ENCODE measurements around the gene EN2. TPM values are rescaled to one million over a fixed set of nuclear protein-coding genes. Genes with fewer than 3 reads are reported as not detected.

EN2 gene
- total RNA-seq, 1 donor from 2014 or later: not detected

DNA sequence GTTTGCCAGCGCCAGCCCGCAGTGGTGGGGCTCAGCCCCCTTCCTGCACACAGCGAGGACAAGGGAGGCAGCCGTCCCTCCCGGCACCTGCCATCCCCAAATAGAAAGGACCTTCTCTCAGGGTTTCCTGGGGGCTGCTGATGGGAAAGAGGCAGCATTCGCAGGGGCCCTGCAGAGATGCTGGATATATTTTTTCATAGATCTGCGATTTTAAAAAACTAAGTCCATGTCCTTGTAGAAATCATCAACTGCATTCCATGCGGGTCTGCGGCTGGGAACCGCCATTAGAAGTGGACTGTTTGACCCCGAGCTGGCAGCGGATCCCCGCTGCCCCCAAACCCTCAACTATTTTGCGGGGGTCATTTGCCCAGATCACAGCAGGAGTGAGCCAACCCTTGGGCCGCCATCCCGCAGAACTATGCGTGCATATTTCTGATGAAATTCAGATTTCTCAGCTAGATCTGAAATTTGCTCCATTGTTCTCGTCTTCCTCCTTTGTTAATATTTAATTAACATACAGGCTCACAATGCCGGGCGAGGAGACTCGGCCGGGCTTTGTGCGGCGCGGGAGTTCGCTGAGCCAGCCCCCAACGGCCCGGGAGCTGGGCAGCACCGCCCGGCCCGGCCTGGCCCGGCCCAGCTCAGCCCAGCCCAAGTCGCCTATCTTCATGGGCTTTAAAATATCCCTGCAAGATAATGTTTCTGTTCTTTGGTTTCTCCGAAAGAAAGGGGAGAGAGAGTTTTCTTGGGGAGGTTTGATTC lies 2.0 kb downstream of the EN2 start:
- intact Hi-C loops (cut with DNase I): loop anchor here (5.0 kb wide), 1 partner anchor 47 kb away; no protein-coding TSS in a partner anchor
- DNase-seq (ENCODE audit: low spot score): no peak

DNA sequence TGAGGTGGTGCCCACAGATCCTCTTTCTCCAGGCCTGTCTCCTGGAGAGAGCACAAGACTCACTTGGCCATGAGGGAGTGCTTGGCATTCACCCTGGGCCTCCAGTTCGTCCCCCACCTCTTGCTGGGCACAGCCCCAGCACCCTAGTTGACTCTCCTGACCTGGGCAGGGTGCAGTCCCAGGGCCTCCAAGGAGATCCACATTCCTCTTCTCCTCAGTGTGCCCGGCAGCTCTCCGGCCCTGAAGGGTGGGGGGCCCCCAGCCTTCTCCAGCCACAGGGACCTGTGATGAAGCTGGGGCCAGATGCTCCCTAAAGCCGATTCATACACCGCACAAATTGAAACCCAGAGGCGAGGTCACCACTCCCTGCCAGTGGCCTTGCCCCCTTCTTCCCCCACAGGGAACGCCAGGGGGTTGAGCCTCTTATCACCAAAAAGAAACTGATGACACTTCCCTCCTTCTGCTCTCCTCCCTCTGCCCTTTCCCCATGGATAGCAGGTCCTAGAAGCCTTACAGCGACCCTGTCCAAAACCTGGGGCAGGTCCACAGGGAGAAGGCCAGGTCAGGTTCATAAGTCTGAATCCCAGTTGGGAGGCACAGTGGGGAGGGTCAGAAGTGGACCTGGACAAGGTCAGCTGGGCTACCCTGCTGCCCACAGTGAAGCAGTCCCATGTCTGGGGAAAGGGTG lies 3.1 kb downstream of the EN2 start:
- intact Hi-C loops (cut with DNase I): no loop called here
- DNase-seq (ENCODE audit: low spot score): no peak

DNA sequence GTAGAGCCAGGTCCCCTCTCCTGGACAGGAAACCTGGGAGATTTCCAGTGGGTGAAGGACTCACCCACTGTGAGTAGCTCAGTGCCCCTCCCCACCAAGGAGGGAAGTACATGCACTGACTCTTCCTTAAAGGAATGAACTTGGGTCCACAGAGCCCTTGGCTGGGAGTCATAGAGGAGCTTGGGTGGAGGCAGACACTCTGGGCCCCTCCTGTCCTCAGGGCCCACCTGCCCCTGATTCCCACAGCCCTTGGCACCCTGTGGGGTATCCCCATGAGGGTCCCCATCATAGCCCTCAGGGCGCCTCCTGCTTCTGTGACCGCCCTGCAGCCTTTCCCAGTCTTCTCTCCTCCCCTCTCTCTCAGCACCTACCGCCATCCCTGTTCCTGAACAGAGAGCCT lies 3.7 kb downstream of the EN2 start:
- intact Hi-C loops (cut with DNase I): no loop called here
- DNase-seq (ENCODE audit: low spot score): no peak

DNA sequence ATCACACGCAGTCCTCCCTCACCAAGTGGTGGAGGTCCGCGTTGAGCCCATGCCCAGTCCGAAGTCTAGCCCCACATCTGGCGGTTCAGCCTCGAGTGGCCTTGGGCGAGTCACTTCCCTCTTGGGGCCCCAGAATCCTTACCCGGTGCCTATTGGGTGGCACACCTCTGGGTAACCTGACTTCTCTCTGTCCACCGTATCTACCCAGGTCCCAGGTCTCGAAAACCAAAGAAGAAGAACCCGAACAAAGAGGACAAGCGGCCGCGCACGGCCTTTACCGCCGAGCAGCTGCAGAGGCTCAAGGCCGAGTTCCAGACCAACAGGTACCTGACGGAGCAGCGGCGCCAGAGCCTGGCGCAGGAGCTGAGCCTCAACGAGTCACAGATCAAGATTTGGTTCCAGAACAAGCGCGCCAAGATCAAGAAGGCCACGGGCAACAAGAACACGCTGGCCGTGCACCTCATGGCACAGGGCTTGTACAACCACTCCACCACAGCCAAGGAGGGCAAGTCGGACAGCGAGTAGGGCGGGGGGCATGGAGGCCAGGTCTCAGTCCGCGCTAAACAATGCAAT lies 4.3 kb downstream of the EN2 start:
- no peak for DNase-seq (ENCODE audit: low spot score)
- intact Hi-C loops (cut with DNase I): no loop called here

DNA sequence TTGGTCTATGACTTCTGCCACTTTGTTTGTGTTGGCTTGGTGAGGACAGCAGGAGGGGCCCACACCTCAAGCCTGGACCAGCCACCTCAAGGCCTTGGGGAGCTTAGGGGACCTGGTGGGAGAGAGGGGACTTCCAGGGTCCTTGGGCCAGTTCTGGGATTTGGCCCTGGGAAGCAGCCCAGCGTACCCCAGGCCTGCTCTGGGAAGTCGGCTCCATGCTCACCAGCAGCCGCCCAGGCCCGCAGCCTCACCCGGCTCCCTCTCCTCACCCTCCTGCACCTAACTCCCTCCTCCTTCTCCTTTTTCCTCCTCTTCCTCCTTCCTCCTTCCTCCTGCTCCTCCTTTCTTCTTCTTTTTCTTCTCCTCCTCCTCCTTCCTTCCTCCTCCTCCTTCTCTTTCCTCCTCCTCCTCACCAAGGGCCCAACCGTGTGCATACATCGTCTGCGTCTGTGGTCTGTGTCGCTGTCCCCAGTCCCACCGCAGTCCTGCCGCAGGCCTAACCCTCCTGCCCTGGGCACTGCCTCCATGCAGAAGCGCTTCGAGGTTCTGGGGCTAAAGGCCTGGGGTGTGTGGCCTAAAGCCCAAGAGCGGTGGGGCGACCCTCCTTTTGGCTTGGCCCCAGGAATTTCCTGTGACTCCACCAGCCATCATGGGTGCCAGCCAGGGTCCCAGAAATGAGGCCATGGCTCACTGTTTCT lies 5.3 kb downstream of the EN2 start:
- intact Hi-C loops (cut with DNase I): no loop called here

DNA sequence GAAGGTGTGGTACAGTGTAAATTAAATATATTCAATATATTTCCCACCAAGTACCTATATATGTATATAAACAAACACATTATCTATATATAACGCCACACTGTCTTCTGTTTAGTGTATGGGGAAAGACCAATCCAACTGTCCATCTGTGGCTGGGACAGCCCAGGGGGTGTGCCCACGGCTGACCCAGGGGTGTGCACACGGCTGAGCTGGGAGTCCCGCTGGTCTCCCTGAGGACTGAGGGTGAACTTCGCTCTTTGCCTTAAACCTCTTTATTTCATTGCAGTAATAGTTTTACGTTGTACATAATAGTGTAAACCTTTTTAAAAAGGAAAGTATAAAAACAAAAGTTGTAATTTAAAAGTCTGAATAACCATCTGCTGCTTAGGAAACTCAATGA lies 6.3 kb downstream of the EN2 start:
- intact Hi-C loops (cut with DNase I): no loop called here
- DNase-seq (ENCODE audit: low spot score): no peak

More for the DNA sequence above, 5.3 kb downstream of the EN2 start:
- DNase-seq (ENCODE audit: low spot score): no peak

DNA sequence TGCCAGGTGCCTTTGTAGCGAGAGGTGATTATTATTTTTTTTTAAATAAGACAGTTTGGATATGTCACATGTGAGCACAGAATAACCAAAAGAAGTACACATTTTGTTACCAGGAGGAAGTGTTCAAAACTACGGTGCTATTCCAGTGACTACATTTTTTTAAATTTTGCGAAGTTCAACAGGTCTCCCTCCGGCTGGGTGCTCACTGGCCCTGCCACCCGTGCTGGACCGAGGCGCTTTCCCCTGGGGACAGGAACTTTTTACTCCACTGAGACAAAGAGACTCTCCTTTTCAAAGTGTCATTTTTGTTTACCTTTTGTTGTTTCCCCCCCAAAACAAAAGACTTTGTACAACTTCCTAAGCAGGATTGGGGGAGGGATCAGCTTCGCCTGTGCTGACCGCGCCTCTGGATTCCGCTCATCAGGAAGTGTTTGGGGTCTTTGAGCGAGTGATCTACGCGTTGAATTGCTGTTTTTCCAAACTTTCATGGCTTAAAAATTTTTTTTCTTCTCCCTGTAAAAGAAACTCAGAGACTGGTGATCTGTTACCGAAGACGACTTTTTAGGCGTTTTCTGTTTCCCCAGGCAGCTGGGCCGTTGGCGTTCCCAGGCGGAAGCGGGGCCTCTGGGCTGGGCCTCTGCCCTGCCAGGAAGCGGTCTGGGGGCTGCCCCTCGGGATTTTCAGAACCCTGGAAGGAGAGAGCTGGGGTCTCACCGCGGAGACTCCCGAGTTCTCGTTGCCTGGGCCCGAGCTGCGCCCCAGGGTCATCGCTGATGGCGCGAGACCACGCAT lies 7.2 kb downstream of the EN2 start:
- intact Hi-C loops (cut with DNase I): loop anchor here (5.0 kb wide), 1 partner anchor 88 kb away; no protein-coding TSS in a partner anchor
- DNase-seq (ENCODE audit: low spot score): no peak

DNA sequence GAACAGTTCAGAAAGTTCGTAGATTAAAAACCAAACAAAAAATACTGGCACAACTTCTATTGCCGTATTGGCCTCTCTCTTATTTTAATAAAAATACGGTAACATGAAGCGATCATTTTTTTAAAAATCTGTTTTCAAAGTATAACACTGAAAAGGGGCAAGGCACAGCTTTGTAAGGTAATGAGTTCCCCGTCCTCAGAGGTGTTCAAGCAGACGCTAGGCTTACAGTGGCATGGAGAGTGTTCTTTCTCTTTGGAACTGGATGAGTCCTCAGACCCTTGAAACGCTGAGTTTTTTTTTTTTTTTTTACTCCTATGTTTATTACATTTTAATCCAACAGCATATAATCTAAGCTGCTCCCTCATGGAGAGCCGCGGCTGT lies 7.8 kb downstream of the EN2 start:
- intact Hi-C loops (cut with DNase I): loop anchor here (5.0 kb wide), 1 partner anchor 88 kb away; no protein-coding TSS in a partner anchor
- DNase-seq (ENCODE audit: low spot score): no peak

DNA sequence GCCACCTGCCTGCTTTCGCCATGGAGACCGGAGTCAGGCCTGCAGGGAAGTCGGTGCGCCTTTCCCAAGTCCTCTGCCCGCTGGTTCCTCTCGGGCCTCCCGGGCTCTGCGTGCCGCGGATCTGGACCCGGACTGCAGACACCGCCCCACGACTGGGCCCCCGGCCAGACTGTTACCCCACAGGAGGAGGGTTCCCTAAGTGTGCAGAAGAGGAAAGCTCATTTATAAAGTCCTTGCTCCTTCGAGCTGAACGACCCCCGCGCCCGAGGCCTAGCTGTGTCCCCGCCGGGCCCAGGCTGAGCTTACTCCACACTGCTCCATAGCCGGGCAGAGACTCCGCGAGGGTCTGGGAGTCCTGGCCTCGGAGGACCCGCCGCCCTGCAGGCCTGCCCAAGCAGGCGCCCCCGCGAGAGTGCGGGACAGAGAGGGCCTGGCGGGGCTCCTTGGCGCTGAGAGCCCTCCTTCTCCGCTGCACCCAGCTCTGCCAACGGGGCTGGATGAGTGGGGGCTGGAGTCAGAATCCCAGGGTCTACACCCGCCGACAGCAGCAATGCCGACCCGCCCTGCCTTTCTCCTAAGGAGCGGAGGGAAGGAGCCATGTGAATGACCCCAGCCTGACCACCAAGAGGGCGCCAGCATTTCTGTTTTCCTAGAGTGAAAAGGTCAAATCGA lies 8.3 kb downstream of the EN2 start:
- intact Hi-C loops (cut with DNase I): loop anchor here (5.0 kb wide), 1 partner anchor 89 kb away; no protein-coding TSS in a partner anchor
- no peak for DNase-seq (ENCODE audit: low spot score)

DNA sequence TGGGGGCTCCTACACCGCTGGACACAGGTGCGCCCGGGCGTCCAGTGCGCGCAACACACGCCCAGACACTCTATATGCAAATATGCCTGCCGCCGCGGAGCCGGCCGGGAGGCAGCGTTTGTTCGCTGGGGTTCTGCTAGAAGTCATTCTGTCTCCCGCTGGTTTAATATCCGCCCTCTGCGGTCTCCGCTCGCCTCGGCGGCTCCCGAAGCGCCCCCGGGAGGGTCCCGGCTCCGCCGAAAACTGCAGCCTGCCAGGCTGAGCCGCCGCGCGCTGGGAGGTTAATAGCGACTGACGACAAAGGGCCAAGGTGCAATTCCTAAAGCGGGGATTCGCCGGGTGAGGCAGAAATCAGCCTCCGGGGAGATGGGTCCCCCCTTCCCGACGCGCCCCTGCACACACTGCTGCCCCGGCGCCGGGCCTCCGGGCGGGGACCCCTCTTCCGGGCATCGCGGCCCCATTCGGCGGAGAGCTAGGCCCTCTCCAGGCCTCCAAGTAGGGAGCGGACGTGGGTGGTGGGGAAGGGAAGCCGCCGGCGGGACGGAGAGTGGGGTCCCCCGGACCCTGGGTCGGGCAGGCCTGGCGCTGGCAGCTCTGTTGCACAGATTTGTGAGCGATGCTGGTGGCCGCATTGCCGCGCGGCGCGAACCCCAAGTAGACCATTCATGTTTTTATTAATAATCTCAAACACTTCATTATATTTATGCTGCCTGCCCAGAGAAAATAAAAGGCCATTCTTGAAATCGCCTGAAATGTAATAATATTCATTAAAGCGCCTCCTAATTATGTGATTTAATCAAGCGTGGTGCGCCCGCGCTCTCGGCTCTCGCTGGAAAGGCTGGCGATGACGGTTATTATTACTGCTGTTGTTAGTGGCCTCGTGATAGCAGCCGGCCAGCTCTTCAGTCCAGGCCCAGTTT lies 9.1 kb downstream of the EN2 start:
- intact Hi-C loops (cut with DNase I): loop anchor here (5.0 kb wide), 1 partner anchor 90 kb away; no protein-coding TSS in a partner anchor
- DNase-seq (ENCODE audit: low spot score): no peak

DNA sequence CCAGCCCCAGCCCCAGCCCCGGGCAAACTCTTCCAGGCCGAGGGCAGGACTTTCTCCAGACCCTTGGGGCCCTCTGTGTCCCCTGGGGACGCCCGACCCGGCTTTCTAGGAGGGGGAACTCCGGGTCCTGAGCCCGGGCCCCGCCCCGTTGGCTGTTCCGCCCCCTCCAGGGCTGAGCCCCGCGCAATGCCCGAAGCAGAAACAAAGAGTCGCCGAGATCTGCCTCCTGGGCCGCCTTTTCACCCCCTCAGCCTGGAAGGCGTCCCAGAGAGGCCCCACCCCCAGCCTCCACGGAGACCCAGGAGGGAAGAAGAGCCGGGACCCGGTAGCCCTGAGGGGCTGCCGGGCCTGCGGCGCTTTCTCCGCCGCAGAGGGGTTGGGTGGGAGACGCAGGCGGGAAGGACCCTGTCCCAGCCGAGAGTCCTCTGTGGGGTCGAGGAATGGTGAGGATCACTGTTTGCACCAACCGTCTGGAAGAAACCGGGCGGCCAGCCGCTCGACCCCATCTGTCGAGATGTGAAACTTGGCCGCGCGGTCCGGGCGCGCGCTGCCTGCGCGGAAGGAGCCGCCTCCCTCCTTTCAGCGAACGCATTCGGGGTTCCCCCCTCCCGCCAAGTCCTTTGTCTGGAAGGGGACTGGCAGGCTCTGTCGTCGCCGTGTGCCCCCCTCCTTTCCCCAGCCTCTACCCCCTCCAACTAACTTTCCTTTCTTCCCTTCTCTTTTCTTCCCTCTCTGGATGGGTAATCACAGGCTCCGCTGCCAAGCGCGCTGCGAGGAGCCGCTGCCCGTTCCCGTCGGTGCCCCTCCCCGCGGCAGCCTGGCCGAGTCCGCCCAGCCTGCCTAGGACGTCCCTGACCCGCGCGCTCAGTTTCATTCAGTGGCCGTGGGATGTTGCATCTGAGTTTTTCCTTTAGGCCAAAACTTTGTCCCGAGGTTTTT lies 10.2 kb downstream of the EN2 start:
- intact Hi-C loops (cut with DNase I): loop anchor here (5.0 kb wide), 1 partner anchor 91 kb away; no protein-coding TSS in a partner anchor
- DNase-seq (ENCODE audit: low spot score): peak; percentile 57

DNA sequence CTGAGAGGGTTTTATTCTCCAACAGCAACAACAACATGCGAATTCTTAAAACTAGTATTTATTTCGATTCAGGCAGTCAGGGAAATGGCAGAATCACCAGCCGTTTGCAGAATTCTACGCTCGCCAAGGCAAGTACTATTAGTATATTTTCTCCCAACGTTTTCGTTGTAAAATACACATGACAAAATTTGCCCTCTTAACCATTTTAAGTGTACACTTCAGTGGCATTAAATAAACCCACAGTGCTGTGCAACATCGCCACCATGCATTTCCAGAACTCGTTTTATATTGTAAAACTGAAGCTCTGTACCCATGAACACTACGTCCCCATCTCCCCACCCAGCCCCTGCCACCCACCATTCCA lies 10.8 kb downstream of the EN2 start:
- intact Hi-C loops (cut with DNase I): loop anchor here (5.0 kb wide), 1 partner anchor 91 kb away; no protein-coding TSS in a partner anchor
- peak; percentile 12 for DNase-seq (ENCODE audit: low spot score)

DNA sequence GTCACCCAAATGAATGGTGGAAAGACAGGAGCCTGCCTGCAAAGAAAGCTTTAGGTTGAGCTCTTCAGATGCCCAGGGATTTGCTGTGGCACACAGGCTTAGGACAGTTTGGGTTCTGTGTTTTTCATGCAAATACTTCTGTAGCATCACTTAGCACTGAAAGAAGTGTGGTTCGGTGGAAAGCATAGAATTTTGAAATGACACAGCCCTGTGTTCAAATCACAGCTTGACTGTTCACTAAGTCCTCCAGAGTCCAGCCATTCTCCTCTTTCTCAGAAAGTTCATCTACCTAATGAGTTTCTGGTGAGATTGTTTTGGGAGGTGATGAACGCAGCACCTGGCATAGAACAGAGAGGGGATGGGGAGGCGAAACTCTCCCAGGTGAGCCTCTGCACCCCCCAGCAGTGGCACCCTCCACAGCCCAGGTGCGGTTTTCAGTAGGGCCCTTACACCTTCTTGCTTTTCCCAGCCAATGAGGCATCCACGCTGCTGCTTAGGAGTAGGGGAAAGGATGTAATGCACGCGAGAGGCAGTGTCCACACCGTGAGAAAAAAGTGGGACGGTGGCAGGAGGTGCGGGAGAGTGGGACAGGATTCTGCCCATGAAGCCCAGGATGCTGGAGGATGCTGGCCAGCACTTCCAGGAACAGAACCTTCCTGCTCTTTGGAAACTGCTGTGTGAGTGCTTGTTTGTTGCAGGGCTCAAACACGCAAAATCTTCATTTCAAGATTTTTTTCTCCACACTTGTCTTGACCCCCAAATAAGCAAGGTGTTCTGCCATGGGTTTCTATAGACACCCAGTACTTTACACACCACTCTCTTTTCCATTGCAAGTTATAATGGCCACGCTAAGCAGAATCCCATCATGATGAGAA lies 11.6 kb downstream of the EN2 start:
- DNase-seq (ENCODE audit: low spot score): peak; percentile 1
- intact Hi-C loops (cut with DNase I): loop anchor here (5.0 kb wide), 1 partner anchor 92 kb away; no protein-coding TSS in a partner anchor

DNA sequence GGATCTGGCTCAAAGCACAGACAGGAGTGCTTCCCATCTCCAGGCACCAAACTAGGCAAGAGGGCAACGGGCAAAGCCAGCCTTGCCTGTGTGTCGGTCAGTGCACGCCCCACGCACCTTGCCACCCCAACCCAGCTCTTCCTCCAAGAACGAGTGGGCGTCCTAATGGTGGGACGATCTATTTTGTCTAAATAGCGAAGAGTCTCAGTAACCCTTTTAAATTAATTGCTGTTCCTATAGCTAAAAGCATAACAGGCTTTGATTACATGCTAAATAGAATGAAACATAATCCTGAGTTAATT lies 12.2 kb downstream of the EN2 start:
- intact Hi-C loops (cut with DNase I): no loop called here
- DNase-seq (ENCODE audit: low spot score): no peak

DNA sequence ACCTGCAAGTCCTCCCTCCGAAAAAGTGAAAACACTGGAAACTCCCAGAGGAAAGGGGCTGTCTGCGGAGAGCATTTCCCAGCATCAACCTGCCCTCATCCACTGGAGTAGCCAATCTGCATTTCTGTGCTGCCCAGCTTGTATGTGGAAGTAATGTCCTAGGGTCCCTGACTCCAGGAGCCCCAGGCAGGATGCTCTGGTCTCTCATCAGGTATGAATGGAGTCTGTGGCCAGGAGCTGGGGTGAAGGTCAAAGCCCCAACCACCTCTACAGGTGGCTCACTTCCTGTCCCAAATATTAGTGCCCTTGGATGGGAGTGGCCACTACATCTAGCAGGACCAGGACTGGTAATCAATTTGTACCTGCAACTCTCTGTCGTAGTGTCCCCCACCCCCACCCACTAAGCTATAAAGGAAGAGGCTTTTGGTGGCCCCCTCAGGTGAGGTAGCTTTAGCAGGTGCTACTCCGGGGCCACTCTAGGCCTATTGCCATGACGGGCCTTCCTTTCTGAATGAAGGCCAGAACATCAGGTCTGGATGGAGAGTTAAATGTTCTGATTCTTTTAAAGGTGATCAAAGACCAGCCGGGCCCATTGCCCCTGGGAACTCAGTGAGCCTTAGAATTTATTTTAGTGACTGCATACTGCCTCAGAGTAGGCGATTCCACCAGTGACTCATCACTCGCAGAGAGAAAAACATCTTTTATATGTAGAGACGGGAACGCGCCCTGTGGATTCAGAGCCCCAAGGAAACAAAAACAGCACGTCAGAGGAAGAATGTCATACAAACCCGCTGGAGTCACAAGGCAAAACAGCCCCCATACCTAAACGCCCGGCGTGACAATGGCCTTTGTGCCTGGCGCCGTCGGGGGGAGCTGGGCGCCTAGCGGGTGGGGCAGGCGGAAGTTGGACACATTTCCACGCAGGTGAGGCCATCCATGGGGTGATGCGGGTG lies 13.0 kb downstream of the EN2 start:
- DNase-seq (ENCODE audit: low spot score): no peak
- intact Hi-C loops (cut with DNase I): no loop called here

Data from cardiac septum (tissue), 1 donor.